Measurements from ENCODE around the gene DLGAP4. TPM values are rescaled to one million over a fixed set of nuclear protein-coding genes. Genes with fewer than 3 reads are reported as not detected.

The DLGAP4 gene
- total and polyA plus RNA-seq, 2 of the 13 experiments (the other 11 are each of a cell fraction or from before 2014, with no cell fraction given), result 15.2 to 26.7 TPM

- 0 out of 2 replicates have a peak, but pooled peaks have one; percentile 69 for TF ChIP-seq ZNF816 (CRISPR knock-in tag; IDR thresholded peaks at IDR 0.05; ENCODE audit: borderline replicate concordance)
- no peak; the same call in 1 of the 2 replicates for TF ChIP-seq ZNF720 (CRISPR knock-in tag; IDR thresholded peaks at IDR 0.05)
- TF ChIP-seq ZNF646 (CRISPR knock-in tag; IDR thresholded peaks at IDR 0.05), result peak; percentile 48; the same call in 1 of the 2 replicates
- no peak for TF ChIP-seq ZNF143 (CRISPR knock-in tag; IDR thresholded peaks at IDR 0.05)
- no peak for TF ChIP-seq ZNF556 (CRISPR knock-in tag; IDR thresholded peaks at IDR 0.05; ENCODE audit: borderline replicate concordance)
- no peak for TF ChIP-seq RFXAP (CRISPR knock-in tag; IDR thresholded peaks at IDR 0.05; ENCODE audit: borderline replicate concordance)
- no peak for TF ChIP-seq ZNF777 (CRISPR knock-in tag; IDR thresholded peaks at IDR 0.05)
- TF ChIP-seq HES4 (CRISPR knock-in tag; IDR thresholded peaks at IDR 0.05; ENCODE audit: borderline replicate concordance), result no peak
- no peak for TF ChIP-seq SP4 (CRISPR knock-in tag; IDR thresholded peaks at IDR 0.05)
- no peak; the same call in 1 of the 2 replicates for TF ChIP-seq ZNF468 (CRISPR knock-in tag; IDR thresholded peaks at IDR 0.05)
- TF ChIP-seq ZBTB34 (CRISPR knock-in tag; IDR thresholded peaks at IDR 0.05), result no peak
- no peak for TF ChIP-seq NCOA2 (CRISPR knock-in tag; IDR thresholded peaks at IDR 0.05)
- TF ChIP-seq ZNF354B (CRISPR knock-in tag; IDR thresholded peaks at IDR 0.05), result no peak
- no peak for TF ChIP-seq ZBTB7B (CRISPR knock-in tag; IDR thresholded peaks at IDR 0.05)
- TF ChIP-seq ZNF431 (CRISPR knock-in tag; IDR thresholded peaks at IDR 0.05; ENCODE audit: borderline replicate concordance, low read depth), result no peak
- TF ChIP-seq ZNF234 (CRISPR knock-in tag; conservative IDR thresholded peaks at IDR 0.05), result 0 out of 2 replicates have a peak, but pooled peaks have one; percentile 31
- no peak for TF ChIP-seq CREB1 (IDR thresholded peaks at IDR 0.05)
- no peak for TF ChIP-seq CREB1 (CRISPR knock-in tag; IDR thresholded peaks at IDR 0.05)
- TF ChIP-seq FOSL1 (CRISPR knock-in tag; IDR thresholded peaks at IDR 0.05; ENCODE audit: borderline replicate concordance), result no peak
- peak; percentile 15; the same call in 1 of the 2 replicates for TF ChIP-seq MXD4 (CRISPR knock-in tag; IDR thresholded peaks at IDR 0.05)
- no peak for TF ChIP-seq HNF1B (CRISPR knock-in tag; IDR thresholded peaks at IDR 0.05)
Observed at GRCh38 chr20:36572701-36573102, 266.6 kb downstream of the DLGAP4 start (continued).

Data from HepG2 (cell line).